Measurements from ENCODE around the gene IFI6.
"Not testable (repeated sequence)": the region's sequence is repeated elsewhere in the genome, so short reads cannot be mapped to it uniquely, and the experiment has no call there.

IFI6 gene

GRCh38 chr1:27650539-27651175 is 21.3 kb downstream of the IFI6 start:
- peak; percentile 37 for DNase-seq (ENCODE audit: low spot score)

- DNase-seq (ENCODE audit: low spot score), result no peak
Observed at GRCh38 chr1:27650171-27650538, 21.8 kb downstream of the IFI6 start.

- DNase-seq (ENCODE audit: low spot score), result no peak
Observed at GRCh38 chr1:27649306-27649635, 22.7 kb downstream of the IFI6 start.

DNA sequence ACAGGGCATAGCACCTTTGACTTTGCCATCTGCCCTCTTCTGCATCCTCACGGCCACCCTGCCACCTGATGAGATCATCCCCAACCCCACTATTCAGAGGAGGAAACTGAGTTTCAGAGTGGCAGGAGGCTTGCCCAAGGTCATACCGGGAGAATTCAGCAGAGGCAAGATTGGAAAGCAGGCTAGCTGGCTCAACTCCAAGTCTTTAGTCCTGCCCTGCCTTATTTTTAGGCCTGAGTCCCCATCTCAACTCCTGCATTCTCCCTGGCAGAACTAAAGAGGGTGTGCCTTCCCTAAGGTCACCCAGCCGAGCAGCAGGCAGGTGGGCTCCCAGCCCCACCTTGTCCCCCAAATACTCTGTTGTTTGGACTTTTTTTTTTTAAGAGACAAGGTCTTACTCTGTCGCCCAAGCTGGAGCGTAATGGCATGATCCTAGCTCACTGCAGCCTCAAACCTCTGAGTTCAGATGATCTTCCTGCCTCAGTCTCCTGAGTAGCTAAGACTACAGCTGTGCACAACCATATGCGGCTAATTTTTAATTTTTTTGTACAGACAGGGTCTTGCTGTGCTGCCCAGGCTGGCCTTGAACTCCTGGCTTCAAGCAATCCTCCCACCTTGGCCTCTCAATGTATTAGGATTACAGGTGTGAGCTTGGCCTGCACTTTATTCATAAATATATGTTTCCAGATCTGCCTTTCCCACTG is 23.2 kb downstream of the IFI6 start:
- no peak for DNase-seq (ENCODE audit: low spot score)

DNA sequence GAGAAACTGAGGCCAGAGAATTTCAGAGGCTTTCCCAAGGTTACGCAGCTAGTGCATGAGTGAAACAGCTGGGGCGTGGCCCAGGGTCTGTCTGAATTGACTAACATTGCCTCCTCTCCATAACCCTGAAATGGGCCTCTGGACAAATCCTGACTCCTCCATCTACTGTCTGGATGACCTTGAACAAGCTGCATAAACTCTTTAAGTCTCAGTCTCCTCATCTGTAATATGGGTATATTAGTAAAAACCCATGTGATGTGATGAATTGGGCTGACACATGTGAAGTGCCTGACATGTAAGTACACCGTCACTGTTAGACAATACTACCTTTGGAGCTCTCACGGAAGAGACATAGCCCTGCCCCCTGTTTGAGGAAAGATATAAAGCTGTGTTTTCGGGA is 24.7 kb downstream of the IFI6 start:
- DNase-seq (ENCODE audit: low spot score), result no peak

- no peak for DNase-seq (ENCODE audit: low spot score)
Observed at GRCh38 chr1:27646676-27647075, 25.3 kb downstream of the IFI6 start.

- no peak for DNase-seq (ENCODE audit: low spot score)
Observed at GRCh38 chr1:27645071-27645415, 26.9 kb downstream of the IFI6 start.

GRCh38 chr1:27644369-27645070 is 27.5 kb downstream of the IFI6 start:
- DNase-seq (ENCODE audit: low spot score), result no peak

GRCh38 chr1:27643600-27644368 is 28.2 kb downstream of the IFI6 start:
- peak; percentile 62 for DNase-seq (ENCODE audit: low spot score)

DNA sequence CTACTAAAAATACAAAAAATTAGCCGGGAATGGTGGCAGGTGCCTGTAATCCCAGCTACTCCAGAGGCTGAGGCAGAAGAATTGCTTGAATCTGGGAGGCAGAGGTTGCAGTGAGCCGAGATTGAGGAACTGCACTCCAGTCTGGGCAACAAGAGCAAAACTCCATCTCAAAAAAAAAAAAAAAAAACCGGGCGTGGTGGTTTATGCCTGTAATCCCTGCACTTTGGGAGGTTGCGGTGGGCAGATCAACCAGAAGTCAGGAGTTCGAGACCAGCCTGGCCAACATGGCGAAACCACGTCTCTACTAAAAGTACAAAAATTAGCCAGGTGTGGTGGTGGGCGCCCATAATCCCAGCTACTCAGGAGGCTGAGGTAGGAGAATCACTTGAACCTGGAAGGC is 31.5 kb downstream of the IFI6 start:
- not testable (repeated sequence) for DNase-seq (ENCODE audit: low spot score)

DNA sequence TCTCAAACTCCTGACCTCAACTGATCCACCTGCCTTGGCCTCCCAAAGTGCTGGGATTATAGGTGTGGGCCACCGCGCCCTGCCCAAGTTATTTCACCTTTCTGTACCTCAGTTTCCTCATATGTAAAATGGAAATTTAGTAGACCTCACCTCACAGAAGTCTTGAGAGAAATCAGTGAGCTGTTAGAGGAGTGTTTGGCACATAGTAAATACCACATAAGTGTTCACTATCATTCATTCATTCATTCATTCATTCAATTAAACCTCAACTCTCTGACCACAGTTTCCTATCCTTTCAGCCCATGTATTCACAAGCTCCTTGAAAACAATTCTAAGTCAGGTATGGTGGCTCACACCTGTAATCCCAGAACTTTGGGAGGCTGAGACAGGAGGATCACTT is 33.2 kb downstream of the IFI6 start:
- DNase-seq (ENCODE audit: low spot score), result no peak

DNA sequence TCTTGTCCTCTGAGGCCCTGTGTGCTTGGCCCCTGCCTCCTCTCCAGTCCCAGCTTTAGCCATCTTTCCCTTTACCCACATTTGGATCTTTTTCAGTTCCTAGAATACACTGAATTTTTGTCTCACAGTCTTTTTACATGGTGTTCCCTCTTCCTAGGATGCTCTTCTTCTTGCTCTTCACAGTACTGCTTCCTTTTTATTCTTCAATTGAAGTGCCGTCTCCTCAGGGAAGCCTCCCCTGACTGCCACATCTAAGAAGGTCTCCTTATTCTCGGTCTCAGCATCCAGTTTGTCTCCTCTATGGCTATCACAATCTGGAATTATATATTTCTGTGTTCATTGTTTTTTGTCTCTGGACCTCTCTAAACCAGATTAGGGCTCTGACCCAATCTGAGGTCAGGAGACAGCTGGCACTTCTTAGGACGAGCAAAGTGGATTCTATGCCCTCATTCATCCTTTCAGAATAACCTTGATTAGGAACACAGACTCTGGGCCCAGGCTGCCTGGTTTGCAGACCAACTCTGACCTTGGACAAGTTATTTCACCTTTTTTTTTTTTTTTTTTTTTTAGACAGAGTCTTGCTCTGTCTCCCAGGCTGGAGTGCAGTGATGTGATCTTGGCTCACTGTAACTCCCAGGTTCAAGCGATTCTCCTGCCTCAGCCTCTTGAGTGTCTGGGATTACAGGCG is 33.8 kb downstream of the IFI6 start:
- no peak for DNase-seq (ENCODE audit: low spot score)

GRCh38 chr1:27635396-27636142 is 36.4 kb downstream of the IFI6 start:
- no peak for DNase-seq (ENCODE audit: low spot score)

DNA sequence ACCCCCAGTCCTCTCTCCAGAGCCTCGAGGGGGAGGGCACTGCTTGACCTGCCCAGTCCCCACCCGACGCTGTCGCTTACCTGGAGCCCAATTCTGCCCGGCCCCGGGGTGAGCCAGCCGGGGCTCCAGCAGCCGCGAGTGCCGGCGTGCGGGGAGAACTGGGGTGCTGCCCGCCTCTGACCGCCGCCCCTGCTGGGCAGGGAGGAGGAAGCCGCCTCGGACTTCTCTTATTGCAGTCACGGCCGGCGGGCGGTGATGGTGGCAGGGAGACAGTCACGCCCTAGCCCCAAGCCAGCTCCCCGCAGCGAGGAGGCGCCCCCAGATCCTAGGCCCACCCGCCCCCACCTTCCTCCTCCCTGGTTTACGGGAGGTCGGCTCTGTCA is 37.0 kb downstream of the IFI6 start, which contains the start of gene FGR:
FGR (minus strand) TSS at position 201 of the 383 bp plus-strand sequence. CDS start 11,269 bp downstream, outside the sequence.
- no peak for DNase-seq (ENCODE audit: low spot score)

DNA sequence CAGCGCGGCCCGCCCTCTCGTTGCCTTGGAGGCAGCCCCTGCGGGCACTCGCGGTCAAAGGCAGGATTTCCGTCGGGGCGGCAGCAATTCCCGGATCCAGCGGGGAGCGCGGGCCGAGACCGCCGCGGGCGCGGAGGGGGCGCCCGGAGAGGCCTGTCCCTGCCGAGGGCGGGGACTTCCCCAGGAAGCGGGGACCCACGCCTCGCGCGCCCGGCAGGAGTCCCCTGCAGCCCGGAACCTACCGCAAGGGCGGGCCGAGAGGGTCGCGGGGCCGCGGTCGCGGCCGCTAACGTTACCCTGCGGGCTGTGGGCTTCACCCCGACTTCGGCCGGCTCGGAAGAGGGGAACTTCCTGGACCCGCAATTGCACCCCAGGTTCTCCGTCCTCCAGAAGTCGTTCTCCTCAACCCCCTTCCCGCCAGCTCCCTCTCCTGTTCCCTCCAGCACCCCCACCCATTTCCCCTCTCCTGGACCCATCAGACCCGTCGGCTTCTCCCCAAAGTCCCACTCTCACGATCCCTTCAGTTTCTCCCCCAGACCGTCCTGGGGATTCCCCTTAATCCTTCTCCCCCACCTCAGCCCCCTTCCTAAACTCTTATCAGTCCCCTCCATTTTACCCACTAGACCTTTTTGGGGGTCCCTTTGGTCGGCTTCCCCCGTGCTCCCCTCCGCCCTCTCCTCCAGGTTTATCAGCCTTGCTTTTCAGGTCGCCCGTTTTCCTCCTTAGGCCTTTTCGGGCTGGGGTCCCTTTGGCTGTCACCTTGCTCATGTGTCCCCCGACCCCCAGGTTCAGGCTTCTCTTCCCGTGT is 37.6 kb downstream of the IFI6 start:
- DNase-seq (ENCODE audit: low spot score), result no peak

DNA sequence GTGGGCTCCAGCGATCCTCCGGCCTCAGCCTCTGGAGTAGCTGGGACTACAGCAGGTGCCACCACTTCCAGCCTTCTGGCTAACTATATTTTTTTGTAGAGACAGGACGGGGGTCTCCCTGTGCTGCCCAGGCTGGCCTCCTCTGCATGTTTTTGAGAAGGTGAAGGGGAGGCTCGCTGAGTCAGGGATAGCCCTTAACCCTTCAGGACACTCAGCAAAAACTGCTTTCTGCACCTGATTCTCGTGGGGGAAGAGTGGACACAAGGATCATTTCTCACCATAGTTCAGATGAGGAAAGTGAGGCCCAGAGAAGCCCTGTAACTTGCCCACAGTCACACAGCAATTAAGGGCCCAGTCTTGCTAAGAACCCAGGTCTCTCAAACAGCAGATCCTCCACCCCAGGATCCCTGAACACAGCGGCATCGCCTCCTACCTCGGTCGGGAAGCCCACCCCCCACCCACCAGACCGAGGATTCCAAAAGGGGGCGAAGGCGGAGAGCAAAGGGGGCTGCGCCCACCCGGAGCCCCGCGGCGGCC is 38.3 kb downstream of the IFI6 start:
- no peak for DNase-seq (ENCODE audit: low spot score)

DNA sequence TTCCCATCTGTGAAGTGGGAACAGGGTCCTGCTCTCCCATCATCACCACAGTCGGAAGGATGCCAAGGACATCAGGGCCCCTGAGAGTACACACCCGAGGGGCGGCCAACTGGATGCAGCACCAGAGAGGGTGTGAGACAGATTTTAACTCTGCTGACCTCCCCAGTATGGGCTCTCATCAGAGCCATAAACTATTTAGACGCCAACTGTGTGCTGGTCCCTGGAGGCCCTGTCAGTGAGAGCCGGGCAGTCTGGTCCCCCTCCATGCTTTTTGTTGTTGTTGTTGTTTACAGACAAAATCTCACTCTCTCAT is 38.7 kb downstream of the IFI6 start:
- no peak for DNase-seq (ENCODE audit: low spot score)

DNA sequence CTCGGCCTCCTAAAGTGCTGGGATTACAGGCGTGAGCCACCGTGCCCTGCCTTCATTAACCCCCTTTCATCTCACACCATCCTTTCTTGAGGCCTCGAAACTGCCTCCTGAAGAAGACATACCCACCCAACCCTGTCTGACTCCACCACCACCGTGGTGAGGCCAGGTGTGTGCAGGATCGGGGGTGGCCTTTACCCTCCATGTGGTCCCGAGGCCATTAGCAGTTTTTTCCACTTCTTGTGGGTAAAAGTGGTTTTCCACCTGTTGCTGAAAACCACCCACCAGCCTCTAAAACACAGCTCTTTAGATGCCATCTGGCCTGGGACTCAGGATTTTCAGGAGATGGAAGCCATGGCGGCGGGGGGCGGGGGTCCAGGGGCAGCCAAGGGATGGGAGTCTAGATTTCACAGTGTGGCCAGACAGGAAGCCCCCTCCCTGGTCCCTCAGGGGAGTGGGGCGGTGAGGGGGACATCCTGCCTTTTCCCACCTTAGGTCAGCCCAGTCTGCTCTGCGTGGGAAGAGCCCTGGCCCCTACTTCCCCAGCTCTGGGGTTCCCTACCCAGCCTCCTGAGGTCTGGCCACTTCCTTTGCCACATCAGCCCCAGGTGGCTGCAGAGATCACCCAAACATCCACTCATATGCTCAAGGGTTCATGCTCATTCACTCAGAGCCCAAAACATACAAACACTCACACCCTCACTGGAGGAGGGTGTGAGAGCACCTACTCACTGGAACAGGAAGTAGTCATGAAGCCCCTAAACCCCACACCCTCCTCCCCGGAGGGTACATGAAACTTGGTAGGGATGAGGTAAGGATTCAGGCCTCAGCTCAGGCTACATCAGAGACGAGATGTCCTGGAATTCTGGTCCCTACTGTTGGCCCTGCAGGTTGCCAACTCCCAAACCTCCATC is 39.4 kb downstream of the IFI6 start:
- no peak for DNase-seq (ENCODE audit: low spot score)

DNA sequence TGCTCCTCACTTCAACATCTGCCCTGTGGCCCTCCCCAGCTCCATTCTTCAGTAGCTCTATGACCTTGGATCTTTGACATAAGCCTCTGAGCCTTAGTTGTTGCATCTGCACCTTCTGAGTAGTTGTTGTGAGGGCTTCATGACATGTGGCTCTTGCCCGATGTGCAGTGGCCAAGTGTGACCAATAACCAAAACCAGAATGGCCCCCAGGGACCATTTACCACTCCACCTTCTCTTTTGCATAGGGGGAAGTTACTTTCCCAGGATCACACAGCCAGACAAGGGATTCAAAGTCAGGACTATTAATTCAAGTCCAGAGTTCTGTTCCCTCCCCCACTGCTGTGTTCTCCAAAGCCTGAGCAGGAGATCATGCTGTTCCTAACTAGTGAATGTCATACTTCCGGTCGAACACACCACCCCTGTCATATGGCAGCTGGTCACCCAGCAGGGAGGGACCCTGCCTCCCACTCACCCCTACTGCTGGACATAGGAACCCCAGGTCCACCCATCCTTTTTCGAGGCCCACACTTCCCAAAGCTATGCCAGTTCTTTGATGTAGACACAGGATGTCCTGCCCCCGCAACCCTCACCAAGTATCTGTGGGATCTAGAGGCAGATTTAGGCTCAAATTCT is 41.0 kb downstream of the IFI6 start:
- DNase-seq (ENCODE audit: low spot score), result no peak
